OCI-LY7 (cell line): ENCODE data around the gene MMP11.

ENCODE experiments used
- EZH2phosphoT487 ChIP-seq: fragments of 200-600 bp; sonication (generic); IDR thresholded peaks from 2 replicates; pipeline ENCODE4 v1.6.1; 2018; ENCODE audit warnings: low read depth, borderline replicate concordance, mild to moderate bottlenecking, mixed run types, antibody characterized with exemption, low read length, moderate library complexity, mixed read lengths
- TF ChIP-seq, protein P1 (sequence below): fragments of 200-600 bp; sonication (generic); conservative IDR thresholded peaks from 2 replicates; pipeline ENCODE4 v1.5.1; 2014; ENCODE audit warnings: mild to moderate bottlenecking, antibody characterized with exemption, low read length, moderate library complexity, mixed read lengths

DNA sequence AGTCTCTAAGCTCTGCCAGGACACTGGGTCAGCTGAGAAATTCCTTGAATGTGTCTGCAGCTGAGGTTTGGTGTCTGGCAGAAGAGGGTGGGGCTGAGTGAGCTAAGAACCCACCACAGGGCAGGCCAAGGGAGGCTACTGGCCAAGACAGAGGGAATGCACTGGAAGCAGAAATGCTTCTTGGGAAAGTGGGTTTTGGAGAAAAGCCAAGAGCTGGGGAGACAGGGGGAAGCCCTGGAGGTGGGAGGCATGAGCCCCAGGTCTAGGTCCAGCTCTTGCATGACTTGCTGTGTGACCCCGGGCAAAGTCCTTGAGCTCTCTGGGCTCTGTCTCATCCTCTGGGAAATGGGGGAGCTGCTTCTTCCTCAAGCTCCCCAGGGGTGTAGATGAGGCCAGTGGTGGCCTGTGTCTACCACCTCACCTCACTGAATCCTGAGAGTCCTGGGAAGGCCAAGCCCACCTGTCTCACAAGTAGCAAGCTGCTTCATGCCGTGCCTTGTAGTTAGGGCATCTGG, 2.3 kb downstream of the MMP11 start:
- TF ChIP-seq, protein P1, sequence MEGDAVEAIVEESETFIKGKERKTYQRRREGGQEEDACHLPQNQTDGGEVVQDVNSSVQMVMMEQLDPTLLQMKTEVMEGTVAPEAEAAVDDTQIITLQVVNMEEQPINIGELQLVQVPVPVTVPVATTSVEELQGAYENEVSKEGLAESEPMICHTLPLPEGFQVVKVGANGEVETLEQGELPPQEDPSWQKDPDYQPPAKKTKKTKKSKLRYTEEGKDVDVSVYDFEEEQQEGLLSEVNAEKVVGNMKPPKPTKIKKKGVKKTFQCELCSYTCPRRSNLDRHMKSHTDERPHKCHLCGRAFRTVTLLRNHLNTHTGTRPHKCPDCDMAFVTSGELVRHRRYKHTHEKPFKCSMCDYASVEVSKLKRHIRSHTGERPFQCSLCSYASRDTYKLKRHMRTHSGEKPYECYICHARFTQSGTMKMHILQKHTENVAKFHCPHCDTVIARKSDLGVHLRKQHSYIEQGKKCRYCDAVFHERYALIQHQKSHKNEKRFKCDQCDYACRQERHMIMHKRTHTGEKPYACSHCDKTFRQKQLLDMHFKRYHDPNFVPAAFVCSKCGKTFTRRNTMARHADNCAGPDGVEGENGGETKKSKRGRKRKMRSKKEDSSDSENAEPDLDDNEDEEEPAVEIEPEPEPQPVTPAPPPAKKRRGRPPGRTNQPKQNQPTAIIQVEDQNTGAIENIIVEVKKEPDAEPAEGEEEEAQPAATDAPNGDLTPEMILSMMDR, result no peak
- TF ChIP-seq EZH2phosphoT487, result no peak
